GM12878 (cell line): ENCODE data around the gene CNTNAP2. TPM values are rescaled to one million over a fixed set of nuclear protein-coding genes. Genes with fewer than 3 reads are reported as not detected.

Experiments
- ATAC-seq: fragments of 200-7000 bp; cut with Tn5 transposase; 3 replicates; pipeline ENCODE4 v1.9.1; 2020; ENCODE audit warnings: mild to moderate bottlenecking, moderate library complexity
- BruUV-seq: library from RNA; stranded (reverse); fragments of 400-500 nt; replicated peaks from 2 replicates; lab custom pipeline; 2021; lab: Mats Ljungman, UMichigan
- CTCF ChIA-PET: fragments of 300-600 bp; sonication (Branson Sonifier 250); formaldehyde crosslinking; extraction: SDS; loops from one replicate; lab custom pipeline; 2021; ENCODE audit warnings: inconsistent platforms; lab: Yijun Ruan, JAX
- POLR2A ChIA-PET: fragments of 350-600 bp; formaldehyde crosslinking; extraction: SDS; loops from one replicate; lab custom pipeline; 2021; ENCODE audit warnings: inconsistent platforms; lab: Charles Lee
- RAD21 ChIA-PET: fragments of 300-600 bp; sonication (Branson Sonifier 250); formaldehyde crosslinking; loops from one replicate; lab custom pipeline; 2023; ENCODE audit warnings: antibody characterized with exemption; ENCODE audit not compliant: unreplicated experiment; lab: Charles Lee
- SMC1A ChIA-PET: fragments of 300-600 bp; sonication (Branson Sonifier 250); formaldehyde crosslinking; loops from one replicate; lab custom pipeline; 2023; ENCODE audit not compliant: unreplicated experiment, uncharacterized antibody; lab: Charles Lee
- DNase-seq: peaks from one replicate; pipeline ENCODE4 v3.0.0-alpha.2; 2011; ENCODE audit warnings: low read depth, low spot score
- FAIRE-seq: peaks from 3 replicates; lab custom pipeline; 2011; peaks lifted over from hg19 to GRCh38; lab: Jason Lieb, UNC
- H2AFZ ChIP-seq: 2 replicates; pipeline ENCODE4 v1.6.0; 2011; ENCODE audit warnings: low read depth, low read length, control low read depth; ENCODE audit not compliant: control insufficient read depth
- H3K27ac ChIP-seq: 2 replicates; pipeline ENCODE4 v1.5.1; 2011; ENCODE audit warnings: control low read depth; ENCODE audit not compliant: control insufficient read depth, insufficient read depth
- H3K27me3 ChIP-seq, 2 experiments: replicated peaks in 1 of 2; 2 replicates each; pipeline versions ENCODE4 v1.6.0 to v1.6.1; 2011; ENCODE audit warnings: low read length in 1 of 2; ENCODE audit not compliant: control insufficient read depth in 2 of 2, insufficient read depth in 2 of 2
- H3K36me3 ChIP-seq, 2 experiments: 2 replicates each; pipeline ENCODE4 v1.5.1; 2011; ENCODE audit warnings: low read length in 1 of 2; ENCODE audit not compliant: control insufficient read depth in 2 of 2, insufficient read depth in 2 of 2
- H3K4me1 ChIP-seq: 2 replicates; pipeline ENCODE4 v1.6.1; 2011; ENCODE audit warnings: mild to moderate bottlenecking, low read length, moderate library complexity, mixed read lengths; ENCODE audit not compliant: control insufficient read depth, insufficient read depth
- H3K4me2 ChIP-seq: 2 replicates; pipeline ENCODE4 v1.6.0; 2011; ENCODE audit warnings: control low read depth; ENCODE audit not compliant: control insufficient read depth, insufficient read depth
- H3K4me3 ChIP-seq: fragments of 200-600 bp; sonication (generic); 2 replicates; pipeline ENCODE4 v1.5.1; 2016
- H3K79me2 ChIP-seq: 2 replicates; pipeline ENCODE4 v1.6.0; 2011; ENCODE audit warnings: low read length; ENCODE audit not compliant: control insufficient read depth, insufficient read depth
- H3K9ac ChIP-seq: 2 replicates; pipeline ENCODE4 v1.8.0; 2011; ENCODE audit warnings: low read length, control low read depth, mixed read lengths; ENCODE audit not compliant: control insufficient read depth, insufficient read depth
- H3K9me3 ChIP-seq: replicated peaks from 3 replicates; pipeline ENCODE4 v1.5.1; 2011; ENCODE audit warnings: mild to moderate bottlenecking, low read length; ENCODE audit not compliant: control insufficient read depth, insufficient read depth
- H4K20me1 ChIP-seq: 2 replicates; pipeline ENCODE4 v1.6.0; 2011; ENCODE audit not compliant: control insufficient read depth, insufficient read depth
- GATAD2B ChIP-seq: fragments of 450-650 bp; conservative IDR thresholded peaks from 2 replicates; pipeline ENCODE4 v1.6.1; 2017; ENCODE audit warnings: low read depth, mild to moderate bottlenecking, moderate library complexity
- HCFC1 ChIP-seq: fragments of 150-350 bp; IDR thresholded peaks from 2 replicates; pipeline ENCODE4 v1.6.1; 2014; ENCODE audit warnings: low read length
- MTA2 ChIP-seq: fragments of 450-650 bp; IDR thresholded peaks from 2 replicates; pipeline ENCODE4 v1.6.1; 2016; ENCODE audit warnings: low read depth, mild to moderate bottlenecking, moderate library complexity
- NFYB ChIP-seq: IDR thresholded peaks from 2 replicates; pipeline ENCODE4 v1.6.1; 2011; ENCODE audit warnings: low read depth, mild to moderate bottlenecking, low read length, improper control_type of control experiment, moderate library complexity; ENCODE audit not compliant: insufficient read depth
- NR2C1 ChIP-seq: fragments of 450-650 bp; IDR thresholded peaks from 2 replicates; pipeline ENCODE4 v1.6.1; 2017; ENCODE audit warnings: antibody characterized with exemption, mild to moderate bottlenecking, moderate library complexity
- PBX3 ChIP-seq: IDR thresholded peaks from 2 replicates; pipeline ENCODE4 v1.6.1; 2011; ENCODE audit warnings: mild to moderate bottlenecking, low read depth, low read length, moderate library complexity; ENCODE audit not compliant: insufficient replicate concordance
- RCOR1 ChIP-seq: conservative IDR thresholded peaks from 2 replicates; pipeline ENCODE4 v1.6.1; 2012; ENCODE audit warnings: low read depth, low read length, improper control_type of control experiment
- RUNX3 ChIP-seq: IDR thresholded peaks from 2 replicates; pipeline ENCODE4 v1.6.1; 2012; ENCODE audit warnings: low read length, inconsistent platforms
- SMARCA5 ChIP-seq: fragments of 450-650 bp; IDR thresholded peaks from 2 replicates; pipeline ENCODE4 v1.6.1; 2017; ENCODE audit warnings: mild to moderate bottlenecking
- STAT3 ChIP-seq: IDR thresholded peaks from 2 replicates; pipeline ENCODE4 v1.6.1; 2011; ENCODE audit warnings: low read depth, low read length, improper control_type of control experiment
- ZNF622 ChIP-seq: fragments of 450-650 bp; IDR thresholded peaks from 2 replicates; pipeline ENCODE4 v1.6.1; 2017; ENCODE audit warnings: mild to moderate bottlenecking, inconsistent platforms
- WGBS: methylation state at CpG from one replicate; pipeline ENCODE4 v1.1.6; 2016; ENCODE audit warnings: low lambda C conversion rate; ENCODE audit not compliant: insufficient replicate concordance, insufficient coverage; ENCODE audit errors: missing lambda C conversion rate; 5-methylcytosine and 5-hydroxymethylcytosine counted together
- in situ Hi-C: fragments of 300-500 bp; cut with MboI; formaldehyde crosslinking; loops from 9 replicates; pipeline ENCODE4 v1.14.3; 2018; ENCODE audit warnings: mixed read lengths
- intact Hi-C: fragments of 100-400 bp; cut with micrococcal nuclease; formaldehyde crosslinking; loops from one replicate; pipeline ENCODE4 v1.14.2; 2022; ENCODE audit not compliant: unreplicated experiment
- polyA plus RNA-seq, 11 experiments: library from polyadenylated mRNA; depleted of rRNA in 4 of 11; unstranded in 6 of 11; stranded (reverse) in 5 of 11; fragments of >200 nt; fragmentation: Nextera tagmentation in 4 of 11; fragmentation: Illumina TruSeq in 1 of 11; extraction: Ambion mirVana in 4 of 11; extraction: Trizol in 1 of 11; gene quantifications; 1 replicate in 1 of 11; 2 replicates in 10 of 11; pipeline versions ENCODE4 v1.2.1 to v1.2.3, GENCODE V29; 2011 to 2016; ENCODE audit warnings: inconsistent platforms in 2 of 11, missing spikeins in 2 of 11, low read depth in 1 of 11
- total RNA-seq, 4 experiments: library from RNA; depleted of rRNA in 3 of 4; stranded (reverse); fragments of >200 nt in 3 of 4; fragmentation: Illumina TruSeq in 1 of 4; extraction: Trizol in 1 of 4; gene quantifications; 2 replicates each; pipeline versions ENCODE4 v1.2.1 to v1.2.3, GENCODE V29; 2013 to 2021
- TF ChIP-seq, protein P1 (sequence below): fragments of 450-650 bp; IDR thresholded peaks from 2 replicates; pipeline ENCODE4 v1.6.1; 2014; ENCODE audit warnings: mild to moderate bottlenecking
- TF ChIP-seq, protein P2 (sequence below): fragments of 450-650 bp; IDR thresholded peaks from 2 replicates; pipeline ENCODE4 v1.6.1; 2017; ENCODE audit warnings: borderline replicate concordance
- TF ChIP-seq, protein P3 (sequence below): IDR thresholded peaks from 2 replicates; pipeline ENCODE4 v1.6.1; 2012; ENCODE audit warnings: mild to moderate bottlenecking, low read depth, low read length
- TF ChIP-seq, protein P4 (sequence below): fragments of 450-650 bp; IDR thresholded peaks from 2 replicates; pipeline ENCODE4 v1.6.1; 2017; ENCODE audit warnings: mild to moderate bottlenecking, moderate library complexity

CNTNAP2 gene
- total and polyA plus RNA-seq, 10 of the 15 experiments (the other 5 are each of a cell fraction or from before 2014, with no cell fraction given): 0.03 to 0.08 (median 0.03) TPM; not detected in 7

- intact Hi-C loops (no loop called here), in situ Hi-C loops (no loop called here)
- 36% methylated on average over 4 of the region's 4 CpGs for WGBS
- RAD21 ChIA-PET: no interaction called here
- Histone ChIP-seq H4K20me1 (no peaks in the 10 kb centered on the region), H3K9ac (no peak overlapping the region), H3K4me1 (no peaks in the 10 kb centered on the region), H3K27me3 (no peaks in the 10 kb centered on the region), H3K36me3 (no peaks in the 10 kb centered on the region), H3K9me3 (no peaks in the 10 kb centered on the region), H3K4me2 (no peak overlapping the region), H3K79me2 (no peaks in the 10 kb centered on the region), H3K27ac (no peak overlapping the region), H3K4me3 (no peak overlapping the region), H2AFZ (no peak overlapping the region)
- CTCF ChIA-PET: no interaction called here
- no peak for DNase-seq
- SMC1A ChIA-PET: no interaction called here
- no peak for ATAC-seq
- BruUV-seq: no TSS peak
- POLR2A ChIA-PET: no interaction called here
- no peak for FAIRE-seq
- TF ChIP-seq RUNX3 (no peak), MTA2 (no peak), NFYB (no peak), SMARCA5 (no peak), NR2C1 (no peak), STAT3 (no peak), PBX3 (no peak), RCOR1 (no peak), GATAD2B (no peak), ZNF622 (no peak), HCFC1 (no peak)
- TF ChIP-seq, protein P1, sequence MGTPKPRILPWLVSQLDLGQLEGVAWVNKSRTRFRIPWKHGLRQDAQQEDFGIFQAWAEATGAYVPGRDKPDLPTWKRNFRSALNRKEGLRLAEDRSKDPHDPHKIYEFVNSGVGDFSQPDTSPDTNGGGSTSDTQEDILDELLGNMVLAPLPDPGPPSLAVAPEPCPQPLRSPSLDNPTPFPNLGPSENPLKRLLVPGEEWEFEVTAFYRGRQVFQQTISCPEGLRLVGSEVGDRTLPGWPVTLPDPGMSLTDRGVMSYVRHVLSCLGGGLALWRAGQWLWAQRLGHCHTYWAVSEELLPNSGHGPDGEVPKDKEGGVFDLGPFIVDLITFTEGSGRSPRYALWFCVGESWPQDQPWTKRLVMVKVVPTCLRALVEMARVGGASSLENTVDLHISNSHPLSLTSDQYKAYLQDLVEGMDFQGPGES: no peak
- TF ChIP-seq, protein P2, sequence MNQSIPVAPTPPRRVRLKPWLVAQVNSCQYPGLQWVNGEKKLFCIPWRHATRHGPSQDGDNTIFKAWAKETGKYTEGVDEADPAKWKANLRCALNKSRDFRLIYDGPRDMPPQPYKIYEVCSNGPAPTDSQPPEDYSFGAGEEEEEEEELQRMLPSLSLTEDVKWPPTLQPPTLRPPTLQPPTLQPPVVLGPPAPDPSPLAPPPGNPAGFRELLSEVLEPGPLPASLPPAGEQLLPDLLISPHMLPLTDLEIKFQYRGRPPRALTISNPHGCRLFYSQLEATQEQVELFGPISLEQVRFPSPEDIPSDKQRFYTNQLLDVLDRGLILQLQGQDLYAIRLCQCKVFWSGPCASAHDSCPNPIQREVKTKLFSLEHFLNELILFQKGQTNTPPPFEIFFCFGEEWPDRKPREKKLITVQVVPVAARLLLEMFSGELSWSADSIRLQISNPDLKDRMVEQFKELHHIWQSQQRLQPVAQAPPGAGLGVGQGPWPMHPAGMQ: no peak
- TF ChIP-seq, protein P3, sequence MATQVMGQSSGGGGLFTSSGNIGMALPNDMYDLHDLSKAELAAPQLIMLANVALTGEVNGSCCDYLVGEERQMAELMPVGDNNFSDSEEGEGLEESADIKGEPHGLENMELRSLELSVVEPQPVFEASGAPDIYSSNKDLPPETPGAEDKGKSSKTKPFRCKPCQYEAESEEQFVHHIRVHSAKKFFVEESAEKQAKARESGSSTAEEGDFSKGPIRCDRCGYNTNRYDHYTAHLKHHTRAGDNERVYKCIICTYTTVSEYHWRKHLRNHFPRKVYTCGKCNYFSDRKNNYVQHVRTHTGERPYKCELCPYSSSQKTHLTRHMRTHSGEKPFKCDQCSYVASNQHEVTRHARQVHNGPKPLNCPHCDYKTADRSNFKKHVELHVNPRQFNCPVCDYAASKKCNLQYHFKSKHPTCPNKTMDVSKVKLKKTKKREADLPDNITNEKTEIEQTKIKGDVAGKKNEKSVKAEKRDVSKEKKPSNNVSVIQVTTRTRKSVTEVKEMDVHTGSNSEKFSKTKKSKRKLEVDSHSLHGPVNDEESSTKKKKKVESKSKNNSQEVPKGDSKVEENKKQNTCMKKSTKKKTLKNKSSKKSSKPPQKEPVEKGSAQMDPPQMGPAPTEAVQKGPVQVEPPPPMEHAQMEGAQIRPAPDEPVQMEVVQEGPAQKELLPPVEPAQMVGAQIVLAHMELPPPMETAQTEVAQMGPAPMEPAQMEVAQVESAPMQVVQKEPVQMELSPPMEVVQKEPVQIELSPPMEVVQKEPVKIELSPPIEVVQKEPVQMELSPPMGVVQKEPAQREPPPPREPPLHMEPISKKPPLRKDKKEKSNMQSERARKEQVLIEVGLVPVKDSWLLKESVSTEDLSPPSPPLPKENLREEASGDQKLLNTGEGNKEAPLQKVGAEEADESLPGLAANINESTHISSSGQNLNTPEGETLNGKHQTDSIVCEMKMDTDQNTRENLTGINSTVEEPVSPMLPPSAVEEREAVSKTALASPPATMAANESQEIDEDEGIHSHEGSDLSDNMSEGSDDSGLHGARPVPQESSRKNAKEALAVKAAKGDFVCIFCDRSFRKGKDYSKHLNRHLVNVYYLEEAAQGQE: no peak
- TF ChIP-seq, protein P4, sequence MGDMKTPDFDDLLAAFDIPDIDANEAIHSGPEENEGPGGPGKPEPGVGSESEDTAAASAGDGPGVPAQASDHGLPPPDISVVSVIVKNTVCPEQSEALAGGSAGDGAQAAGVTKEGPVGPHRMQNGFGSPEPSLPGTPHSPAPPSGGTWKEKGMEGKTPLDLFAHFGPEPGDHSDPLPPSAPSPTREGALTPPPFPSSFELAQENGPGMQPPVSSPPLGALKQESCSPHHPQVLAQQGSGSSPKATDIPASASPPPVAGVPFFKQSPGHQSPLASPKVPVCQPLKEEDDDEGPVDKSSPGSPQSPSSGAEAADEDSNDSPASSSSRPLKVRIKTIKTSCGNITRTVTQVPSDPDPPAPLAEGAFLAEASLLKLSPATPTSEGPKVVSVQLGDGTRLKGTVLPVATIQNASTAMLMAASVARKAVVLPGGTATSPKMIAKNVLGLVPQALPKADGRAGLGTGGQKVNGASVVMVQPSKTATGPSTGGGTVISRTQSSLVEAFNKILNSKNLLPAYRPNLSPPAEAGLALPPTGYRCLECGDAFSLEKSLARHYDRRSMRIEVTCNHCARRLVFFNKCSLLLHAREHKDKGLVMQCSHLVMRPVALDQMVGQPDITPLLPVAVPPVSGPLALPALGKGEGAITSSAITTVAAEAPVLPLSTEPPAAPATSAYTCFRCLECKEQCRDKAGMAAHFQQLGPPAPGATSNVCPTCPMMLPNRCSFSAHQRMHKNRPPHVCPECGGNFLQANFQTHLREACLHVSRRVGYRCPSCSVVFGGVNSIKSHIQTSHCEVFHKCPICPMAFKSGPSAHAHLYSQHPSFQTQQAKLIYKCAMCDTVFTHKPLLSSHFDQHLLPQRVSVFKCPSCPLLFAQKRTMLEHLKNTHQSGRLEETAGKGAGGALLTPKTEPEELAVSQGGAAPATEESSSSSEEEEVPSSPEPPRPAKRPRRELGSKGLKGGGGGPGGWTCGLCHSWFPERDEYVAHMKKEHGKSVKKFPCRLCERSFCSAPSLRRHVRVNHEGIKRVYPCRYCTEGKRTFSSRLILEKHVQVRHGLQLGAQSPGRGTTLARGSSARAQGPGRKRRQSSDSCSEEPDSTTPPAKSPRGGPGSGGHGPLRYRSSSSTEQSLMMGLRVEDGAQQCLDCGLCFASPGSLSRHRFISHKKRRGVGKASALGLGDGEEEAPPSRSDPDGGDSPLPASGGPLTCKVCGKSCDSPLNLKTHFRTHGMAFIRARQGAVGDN: no peak
Measured at GRCh38 chr7:148121847-148122246, 2005.2 kb downstream of the CNTNAP2 start.
